ENCODE measurements around the gene INSL3.

INSL3 gene

DNA sequence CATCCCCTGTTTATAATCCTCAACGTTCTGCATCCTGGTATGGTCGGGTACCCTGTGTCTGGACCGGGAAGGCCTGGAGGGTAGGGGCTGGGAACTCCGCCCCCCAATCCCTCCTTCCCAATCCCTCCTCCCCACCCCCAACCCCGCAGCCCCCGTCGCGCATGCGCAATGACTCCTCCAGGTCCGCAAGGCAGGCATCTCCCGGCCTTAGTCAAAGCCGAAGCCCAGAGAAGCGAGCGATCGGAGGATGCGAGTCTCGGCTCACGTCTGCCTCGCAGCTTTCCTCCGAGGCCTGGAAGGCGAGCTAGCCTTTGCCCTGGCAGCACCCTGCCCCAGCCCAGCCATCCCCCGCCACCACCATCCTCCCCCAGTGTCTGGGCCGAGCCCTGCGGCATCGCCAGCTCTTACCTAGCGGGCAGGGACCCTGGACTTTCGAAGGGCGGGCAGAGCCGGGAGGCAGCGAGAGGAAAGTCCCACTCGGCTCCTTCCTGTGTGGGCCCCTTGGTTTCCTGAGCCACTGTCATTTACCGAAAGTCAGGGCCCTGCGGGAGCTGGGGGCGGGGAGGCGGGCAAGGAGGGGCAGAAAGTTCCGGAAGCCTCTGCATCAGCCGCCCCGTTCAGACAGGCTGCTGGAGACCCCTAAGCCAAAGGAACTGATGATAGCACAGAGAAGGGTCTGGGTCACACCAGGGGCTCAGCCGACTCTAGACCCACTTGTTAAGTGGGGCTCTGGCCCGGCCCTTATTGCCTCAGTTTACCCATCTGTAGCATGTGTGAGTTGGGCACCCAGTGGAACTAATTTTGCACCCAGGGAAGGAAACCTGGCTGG is 26.4 kb upstream of the INSL3 start, which contains the start of gene JAK3:
Gene JAK3 (minus strand): TSS at position 445 of the 829 bp plus-strand sequence. CDS start 3,565 bp downstream, outside the sequence.
- H3K4me2 ChIP-seq (ENCODE audit: low read length): peak within 1 kb of the TSS; percentile 97

DNA sequence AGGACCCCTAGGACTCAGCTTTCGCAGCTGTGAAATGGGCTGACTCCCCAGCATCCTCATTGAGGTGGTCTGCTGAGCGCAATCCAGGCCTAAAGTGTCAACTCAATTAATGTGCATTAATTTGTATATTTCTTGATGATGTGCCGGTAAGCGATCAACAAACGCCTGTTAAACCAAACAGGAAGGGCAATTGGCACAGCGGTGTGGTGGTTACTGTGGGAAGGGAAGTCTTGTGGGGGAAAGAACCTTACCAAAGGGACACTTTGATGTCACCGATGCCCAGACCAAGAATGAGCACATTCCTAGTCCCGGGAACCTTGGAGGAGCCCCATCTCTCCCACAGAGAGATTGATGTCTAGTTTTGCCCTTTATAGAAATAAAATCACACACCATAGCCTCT is 24.8 kb upstream of the INSL3 start:
- no peaks in the 10 kb centered on the region for H4K20me1 ChIP-seq (ENCODE audit: control insufficient read depth, insufficient read depth, low read depth, low read length)
- TF ChIP-seq CTCF (IDR thresholded peaks at IDR 0.05; ENCODE audit: low read depth, low read length, poor library complexity, severe bottlenecking): no peak
- no peak for TF ChIP-seq EZH2phosphoT487 (IDR thresholded peaks at IDR 0.05; ENCODE audit: borderline replicate concordance, low read length)
- H3K27ac ChIP-seq (ENCODE audit: low read depth, low read length): no peak overlapping the region
- H3K4me1 ChIP-seq (ENCODE audit: control insufficient read depth, low read length): peaks cover 29% of the 10 kb centered on the region
- peaks cover 6% of the 10 kb centered on the region; the same call in 1 of the 2 replicates for H3F3A ChIP-seq (ENCODE audit: control insufficient read depth, insufficient read depth)
- H3K9me3 ChIP-seq (ENCODE audit: control insufficient read depth, insufficient read depth, low read length): no peaks in the 10 kb centered on the region
- no peak overlapping the region for H3K4me2 ChIP-seq (ENCODE audit: low read length)
- no peak overlapping the region for H3K4me3 ChIP-seq (ENCODE audit: low read length)
- H3K9me2 ChIP-seq (replicated peaks; ENCODE audit: control insufficient read depth, low read length): no peaks in the 10 kb centered on the region
- no peaks in the 10 kb centered on the region for H3K36me3 ChIP-seq (ENCODE audit: control insufficient read depth, low read length)
- H3K79me2 ChIP-seq (ENCODE audit: control insufficient read depth, low read length): no peaks in the 10 kb centered on the region
- H3K27me3 ChIP-seq (ENCODE audit: control insufficient read depth, low read length): no peaks in the 10 kb centered on the region

More for the DNA sequence above, 26.4 kb upstream of the INSL3 start, which contains the start of gene JAK3:
- Histone ChIP-seq H3K79me2 (ENCODE audit: control insufficient read depth, low read length) (no peaks in the 10 kb centered on the region), H3K4me1 (ENCODE audit: control insufficient read depth, low read length) (peaks cover 35% of the 10 kb centered on the region), H3F3A (ENCODE audit: control insufficient read depth, insufficient read depth) (peaks cover 11% of the 10 kb centered on the region; the same call in 1 of the 2 replicates), H4K20me1 (ENCODE audit: control insufficient read depth, insufficient read depth, low read depth, low read length) (no peaks in the 10 kb centered on the region), H3K9me2 (replicated peaks; ENCODE audit: control insufficient read depth, low read length) (no peaks in the 10 kb centered on the region), H3K36me3 (ENCODE audit: control insufficient read depth, low read length) (no peaks in the 10 kb centered on the region), H3K27ac (ENCODE audit: low read depth, low read length) (peak within 1 kb of the TSS; percentile 67), H3K27me3 (ENCODE audit: control insufficient read depth, low read length) (no peaks in the 10 kb centered on the region), H3K4me3 (ENCODE audit: low read length) (peak within 1 kb of the TSS; percentile 84), H3K9me3 (ENCODE audit: control insufficient read depth, insufficient read depth, low read length) (no peaks in the 10 kb centered on the region)
- no peak for TF ChIP-seq EZH2phosphoT487 (IDR thresholded peaks at IDR 0.05; ENCODE audit: borderline replicate concordance, low read length)
- TF ChIP-seq CTCF (IDR thresholded peaks at IDR 0.05; ENCODE audit: low read depth, low read length, poor library complexity, severe bottlenecking): no peak

DNA sequence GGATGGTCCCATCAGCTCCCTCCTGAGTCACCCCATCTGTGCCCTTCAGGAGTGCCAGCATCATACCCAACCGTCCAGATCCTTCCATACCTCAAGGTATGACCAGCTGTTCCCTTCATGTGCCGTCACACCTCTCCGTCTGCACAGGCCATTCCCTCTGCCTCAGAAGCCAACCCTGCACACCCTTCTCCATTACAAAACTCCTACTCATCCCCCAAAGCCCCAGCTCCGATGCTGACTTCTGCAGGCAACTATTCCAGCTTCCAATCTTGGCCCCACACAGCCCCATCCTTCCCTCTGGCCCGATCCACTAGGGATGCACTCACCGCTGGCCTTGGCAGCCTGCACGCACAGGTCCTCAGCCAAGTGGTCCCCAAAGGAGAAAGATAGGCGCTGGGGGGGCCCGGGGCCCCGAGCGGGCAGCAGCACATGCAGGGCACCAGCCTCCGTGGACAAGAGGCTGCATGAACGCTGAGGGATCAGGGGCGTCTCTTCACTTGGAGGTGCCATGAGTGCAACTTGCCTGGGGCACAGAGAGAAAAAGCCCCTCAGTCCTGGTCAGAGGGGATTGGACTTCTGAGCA is 22.7 kb upstream of the INSL3 start:
- Histone ChIP-seq H3K4me3 (ENCODE audit: low read length) (no peak overlapping the region), H3K9me3 (ENCODE audit: control insufficient read depth, insufficient read depth, low read length) (no peaks in the 10 kb centered on the region), H3F3A (ENCODE audit: control insufficient read depth, insufficient read depth) (peaks cover 6% of the 10 kb centered on the region; the same call in 1 of the 2 replicates), H3K79me2 (ENCODE audit: control insufficient read depth, low read length) (no peaks in the 10 kb centered on the region), H3K4me2 (ENCODE audit: low read length) (no peak overlapping the region), H3K27me3 (ENCODE audit: control insufficient read depth, low read length) (no peaks in the 10 kb centered on the region), H3K9me2 (replicated peaks; ENCODE audit: control insufficient read depth, low read length) (no peaks in the 10 kb centered on the region), H3K27ac (ENCODE audit: low read depth, low read length) (no peak overlapping the region), H3K4me1 (ENCODE audit: control insufficient read depth, low read length) (peaks cover 16% of the 10 kb centered on the region), H4K20me1 (ENCODE audit: control insufficient read depth, insufficient read depth, low read depth, low read length) (no peaks in the 10 kb centered on the region), H3K36me3 (ENCODE audit: control insufficient read depth, low read length) (no peaks in the 10 kb centered on the region)
- TF ChIP-seq EZH2phosphoT487 (IDR thresholded peaks at IDR 0.05; ENCODE audit: borderline replicate concordance, low read length): no peak
- TF ChIP-seq CTCF (IDR thresholded peaks at IDR 0.05; ENCODE audit: low read depth, low read length, poor library complexity, severe bottlenecking): no peak
